NCI-H2171 treated with DMSO at 0.1 percent for 48 hours (cell line): ENCODE measurements around the gene PGAP3.

Experiments
- DNase-seq: peaks from one replicate; lab custom pipeline; 2025; lab: John Stamatoyannopoulos, UW

The PGAP3 gene

DNA sequence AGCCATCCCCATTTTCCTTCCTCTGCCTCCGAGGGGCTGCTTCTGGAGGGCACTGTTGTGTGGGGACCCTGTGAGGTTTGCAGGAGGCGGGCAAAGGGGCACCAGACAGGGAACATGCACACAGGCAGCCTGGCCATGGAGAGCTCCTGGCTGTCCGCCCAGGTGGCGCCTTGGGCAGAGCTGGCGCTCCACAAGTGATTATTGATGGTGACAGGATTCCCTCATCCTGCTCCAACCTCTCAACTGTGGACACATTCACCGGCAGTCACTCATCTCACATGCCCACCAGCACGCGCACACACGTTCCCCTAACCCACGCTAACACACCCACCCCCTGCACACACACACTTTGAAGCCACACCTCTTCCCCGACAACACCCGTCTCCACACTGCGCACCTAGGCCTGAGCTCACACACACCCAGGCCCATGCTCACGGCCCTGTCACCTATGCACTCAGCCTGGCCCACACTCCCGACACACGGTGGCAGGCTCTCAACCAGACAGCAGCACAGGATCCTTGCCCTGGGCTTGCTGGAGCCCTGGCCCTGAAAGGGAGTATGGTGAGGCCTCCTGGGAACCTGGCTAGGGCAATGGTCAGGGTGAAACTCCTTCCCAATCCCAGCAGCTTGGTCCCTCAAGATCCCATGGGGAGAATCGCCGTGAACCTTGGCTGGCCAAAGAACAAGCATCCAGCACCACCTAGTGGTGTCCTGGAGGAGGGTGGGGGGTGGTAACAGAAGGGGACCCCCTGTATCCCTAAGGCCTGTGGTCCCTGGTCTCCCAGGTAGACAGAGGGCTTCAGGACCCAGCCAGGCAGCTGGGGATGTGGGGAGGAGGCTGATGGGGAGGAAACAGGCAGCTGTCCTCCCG, 16.0 kb downstream of the PGAP3 start:
- no peak for DNase-seq

DNA sequence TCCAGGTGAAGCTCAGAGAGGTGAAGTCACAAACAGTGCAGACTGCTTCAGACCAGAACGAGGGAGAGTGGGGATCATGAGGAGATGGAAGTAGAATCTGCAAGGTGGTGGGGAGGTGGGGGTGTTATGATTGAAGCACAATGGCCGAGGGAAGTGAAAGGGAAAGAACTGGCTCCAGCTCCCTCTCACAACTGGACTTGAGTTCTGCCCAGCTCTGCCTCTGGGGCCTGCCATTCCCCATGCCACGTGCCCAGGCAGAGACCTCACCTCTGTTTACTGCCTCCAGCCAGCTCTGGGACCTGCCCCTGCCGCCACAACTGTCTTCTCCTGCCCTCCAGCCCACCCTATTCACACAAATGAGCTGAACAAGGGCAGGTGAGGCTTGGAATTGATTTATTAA, 17.1 kb downstream of the PGAP3 start:
- DNase-seq, result no peak

DNA sequence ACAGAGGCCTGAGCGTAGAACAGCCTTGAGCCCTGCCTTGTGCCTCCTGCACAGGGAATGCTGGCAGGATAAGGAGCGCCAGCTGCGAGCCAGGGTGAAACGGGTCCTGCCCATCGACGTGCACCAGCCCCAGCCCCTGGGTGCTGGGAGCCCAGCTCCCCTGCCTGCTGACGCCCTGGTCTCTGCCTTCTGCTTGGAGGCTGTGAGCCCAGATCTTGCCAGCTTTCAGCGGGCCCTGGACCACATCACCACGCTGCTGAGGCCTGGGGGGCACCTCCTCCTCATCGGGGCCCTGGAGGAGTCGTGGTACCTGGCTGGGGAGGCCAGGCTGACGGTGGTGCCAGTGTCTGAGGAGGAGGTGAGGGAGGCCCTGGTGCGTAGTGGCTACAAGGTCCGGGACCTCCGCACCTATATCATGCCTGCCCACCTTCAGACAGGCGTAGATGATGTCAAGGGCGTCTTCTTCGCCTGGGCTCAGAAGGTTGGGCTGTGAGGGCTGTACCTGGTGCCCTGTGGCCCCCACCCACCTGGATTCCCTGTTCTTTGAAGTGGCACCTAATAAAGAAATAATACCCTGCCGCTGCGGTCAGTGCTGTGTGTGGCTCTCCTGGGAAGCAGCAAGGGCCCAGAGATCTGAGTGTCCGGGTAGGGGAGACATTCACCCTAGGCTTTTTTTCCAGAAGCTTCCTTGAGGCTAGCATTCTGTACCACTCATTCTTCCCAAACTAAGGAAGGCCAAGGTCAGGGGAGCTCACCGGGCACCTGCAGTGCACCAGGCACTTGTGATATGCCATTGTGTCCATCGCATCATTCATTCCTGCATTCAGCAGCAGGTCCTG, 17.7 kb downstream of the PGAP3 start:
- DNase-seq, result no peak

DNA sequence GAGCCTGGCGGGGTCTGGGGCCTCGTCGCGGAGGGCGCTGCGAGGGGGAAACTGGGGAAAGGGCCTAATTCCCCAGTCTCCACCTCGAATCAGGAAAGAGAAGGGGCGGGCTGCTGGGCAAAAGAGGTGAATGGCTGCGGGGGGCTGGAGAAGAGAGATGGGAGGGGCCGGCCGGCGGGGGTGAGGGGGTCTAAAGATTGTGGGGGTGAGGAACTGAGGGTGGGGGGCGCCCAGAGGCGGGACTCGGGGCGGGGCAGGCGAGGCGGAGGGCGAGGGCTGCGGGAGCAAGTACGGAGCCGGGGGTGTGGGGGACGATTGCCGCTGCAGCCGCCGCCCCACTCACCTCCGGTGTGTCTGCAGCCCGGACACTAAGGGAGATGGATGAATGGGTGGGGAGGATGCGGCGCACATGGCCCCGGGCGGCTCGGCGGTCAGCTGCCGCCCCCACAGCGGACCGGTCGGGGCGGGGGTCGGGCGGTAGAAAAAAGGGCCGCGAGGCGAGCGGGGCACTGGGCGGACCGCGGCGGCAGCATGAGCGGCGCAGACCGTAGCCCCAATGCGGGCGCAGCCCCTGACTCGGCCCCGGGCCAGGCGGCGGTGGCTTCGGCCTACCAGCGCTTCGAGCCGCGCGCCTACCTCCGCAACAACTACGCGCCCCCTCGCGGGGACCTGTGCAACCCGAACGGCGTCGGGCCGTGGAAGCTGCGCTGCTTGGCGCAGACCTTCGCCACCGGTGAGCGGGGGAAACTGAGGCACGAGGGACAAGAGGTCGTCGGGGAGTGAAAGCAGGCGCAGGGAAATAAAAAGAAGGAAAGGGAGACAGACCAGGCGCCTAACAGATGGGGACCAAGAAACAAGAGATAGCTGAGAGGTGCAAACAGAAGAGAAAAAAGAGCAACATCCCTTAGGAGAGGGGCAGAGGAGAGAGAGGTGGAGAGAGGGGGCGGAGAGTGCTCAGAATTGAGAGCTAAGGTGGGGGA, 19.6 kb downstream of the PGAP3 start, which contains the start of gene PNMT:
Gene PNMT (plus strand): TSS at position 509 of the 980 bp plus-strand sequence. CDS start 23 bp downstream, at position 532.
- DNase-seq, result peak; percentile 59

DNA sequence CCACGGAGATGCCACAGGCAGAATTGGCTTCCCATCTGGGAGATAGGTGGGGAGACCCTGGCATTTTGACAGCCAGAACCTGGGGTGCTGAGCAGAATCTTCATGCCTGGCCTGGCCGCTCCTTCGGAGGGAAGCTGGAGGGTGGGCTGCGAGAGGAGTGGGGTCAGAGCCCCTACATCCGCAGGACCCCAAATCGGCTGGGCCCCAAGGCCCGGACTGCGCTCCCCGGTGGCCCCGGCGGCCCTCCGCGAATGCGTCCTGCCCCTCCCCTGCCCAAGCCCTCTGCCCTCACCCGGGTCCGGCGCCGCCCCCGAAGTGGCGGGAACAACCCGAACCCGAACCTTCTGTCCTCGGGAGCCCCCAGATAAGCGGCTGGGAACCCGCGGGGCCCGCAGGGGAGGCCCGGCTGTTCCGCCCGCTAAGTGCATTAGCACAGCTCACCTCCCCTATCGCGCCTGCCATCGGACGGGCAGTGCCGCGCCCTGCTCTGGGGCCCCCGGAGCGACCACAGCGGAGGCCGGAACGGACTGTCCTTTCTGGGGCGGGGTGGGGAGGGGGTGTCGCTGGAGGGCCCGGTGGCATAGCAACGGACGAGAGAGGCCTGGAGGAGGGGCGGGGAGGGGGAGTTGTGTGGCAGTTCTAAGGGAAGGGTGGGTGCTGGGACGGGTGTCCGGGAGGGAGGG, 20.5 kb downstream of the PGAP3 start:
- no peak for DNase-seq

DNA sequence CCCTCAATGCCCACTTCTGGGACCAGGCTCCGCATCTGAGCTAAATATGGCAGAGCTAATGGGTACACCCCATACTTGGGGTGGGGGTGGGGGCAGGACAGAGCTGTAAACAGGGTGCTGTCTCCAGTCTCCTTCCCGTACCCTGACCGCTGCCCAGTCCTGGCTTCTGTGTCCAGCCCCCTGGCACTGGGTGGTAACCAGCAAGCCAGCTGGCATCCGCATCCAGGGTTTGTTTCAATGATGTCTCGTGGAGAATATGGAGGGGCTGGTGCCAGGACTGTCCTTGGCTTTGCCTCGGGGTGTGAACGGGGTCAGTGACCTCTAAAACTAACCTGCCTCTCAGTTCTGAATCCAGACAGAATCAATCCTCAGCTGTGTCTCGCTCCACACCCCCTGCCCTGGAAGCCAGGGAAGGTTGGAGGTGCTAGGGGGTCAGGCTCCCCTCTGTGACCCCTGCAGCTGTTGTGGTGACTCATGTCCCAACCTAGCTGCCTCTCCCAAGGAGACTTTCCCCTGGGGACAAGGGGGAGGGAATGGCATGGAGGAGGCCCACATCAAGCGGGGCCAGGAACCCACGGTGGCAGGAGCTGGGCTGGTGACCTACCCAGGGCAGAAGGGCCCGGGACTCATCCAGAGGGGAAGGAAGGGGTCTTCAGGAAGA, 21.1 kb downstream of the PGAP3 start:
- no peak for DNase-seq

DNA sequence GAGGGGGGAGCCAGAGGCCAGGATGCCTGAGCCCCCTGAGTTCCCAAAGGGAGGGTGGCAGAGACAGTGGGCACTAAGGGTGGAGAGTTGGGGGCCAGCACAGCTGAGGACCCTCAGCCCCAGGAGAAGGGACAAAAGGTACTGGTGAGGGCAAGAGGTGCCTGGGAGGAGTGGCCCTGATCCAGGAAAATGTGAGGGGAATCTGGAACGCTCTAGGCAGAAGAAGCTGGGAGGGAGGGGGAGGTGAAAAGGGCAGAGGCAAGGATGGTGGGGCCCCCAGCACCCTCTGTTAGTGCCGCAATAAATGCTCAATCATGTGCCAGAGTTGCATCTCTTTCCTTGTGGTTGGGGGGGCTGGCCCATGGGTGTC, 21.6 kb downstream of the PGAP3 start:
- no peak for DNase-seq

DNA sequence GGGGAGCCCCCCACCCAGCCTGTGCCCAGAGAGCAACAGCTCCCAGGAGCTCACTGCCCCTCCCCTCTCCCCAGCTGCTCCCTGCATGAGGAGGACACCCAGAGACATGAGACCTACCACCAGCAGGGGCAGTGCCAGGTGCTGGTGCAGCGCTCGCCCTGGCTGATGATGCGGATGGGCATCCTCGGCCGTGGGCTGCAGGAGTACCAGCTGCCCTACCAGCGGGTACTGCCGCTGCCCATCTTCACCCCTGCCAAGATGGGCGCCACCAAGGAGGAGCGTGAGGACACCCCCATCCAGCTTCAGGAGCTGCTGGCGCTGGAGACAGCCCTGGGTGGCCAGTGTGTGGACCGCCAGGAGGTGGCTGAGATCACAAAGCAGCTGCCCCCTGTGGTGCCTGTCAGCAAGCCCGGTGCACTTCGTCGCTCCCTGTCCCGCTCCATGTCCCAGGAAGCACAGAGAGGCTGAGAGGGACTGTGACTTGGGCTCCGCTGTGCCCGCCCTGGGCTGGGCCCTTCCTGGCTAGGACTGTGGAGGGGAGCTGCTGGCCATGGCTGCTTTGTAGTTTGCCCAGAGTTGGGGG, 22.1 kb downstream of the PGAP3 start:
- DNase-seq, result peak; percentile 55

DNA sequence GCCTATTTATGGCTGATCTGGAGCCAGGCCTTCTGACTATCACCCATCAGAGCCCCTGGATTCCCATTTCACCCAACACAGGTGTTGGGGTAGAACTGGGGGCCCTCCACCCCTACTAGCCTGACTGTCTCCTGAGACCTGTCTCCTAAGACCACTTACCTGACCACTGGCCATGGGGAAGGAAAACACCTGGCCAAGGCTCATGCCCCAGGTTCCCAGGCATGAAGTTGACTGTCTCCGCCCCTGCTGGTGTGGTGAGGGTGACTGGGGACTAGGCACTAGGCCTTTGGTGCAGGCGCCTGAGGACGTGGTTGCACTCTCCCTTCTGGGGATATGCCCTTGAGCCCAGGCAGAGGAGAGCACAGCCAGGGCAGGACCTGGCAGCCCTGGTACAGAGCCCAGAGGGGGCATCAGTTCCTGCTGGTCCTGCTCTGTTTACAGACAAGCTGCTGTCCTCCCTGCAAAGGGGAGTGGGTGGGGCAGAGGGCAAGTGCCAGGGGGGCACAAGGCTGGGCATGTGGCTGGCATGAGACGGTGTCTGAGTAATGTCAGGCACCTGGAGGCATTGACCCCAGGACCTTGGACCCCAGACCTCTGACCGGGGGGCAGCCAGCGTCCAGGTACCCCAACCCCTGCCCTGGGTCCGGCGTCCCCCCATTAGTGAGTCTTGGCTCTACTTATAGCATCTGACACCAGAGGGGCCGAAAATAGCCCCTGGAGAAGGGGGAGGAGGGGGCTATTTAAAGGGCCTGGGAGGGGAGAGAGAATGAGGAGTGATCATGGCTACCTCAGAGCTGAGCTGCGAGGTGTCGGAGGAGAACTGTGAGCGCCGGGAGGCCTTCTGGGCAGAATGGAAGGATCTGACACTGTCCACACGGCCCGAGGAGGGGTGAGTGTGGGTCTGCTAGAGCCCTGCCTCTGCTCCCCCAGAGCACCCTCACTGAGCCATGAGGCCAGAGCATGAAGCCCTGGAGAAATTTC, 23.0 kb downstream of the PGAP3 start, which contains the start of gene TCAP:
Gene TCAP (plus strand): TSS at position 769 of the 981 bp plus-strand sequence. CDS start 11 bp downstream, at position 780.
- DNase-seq, result no peak

DNA sequence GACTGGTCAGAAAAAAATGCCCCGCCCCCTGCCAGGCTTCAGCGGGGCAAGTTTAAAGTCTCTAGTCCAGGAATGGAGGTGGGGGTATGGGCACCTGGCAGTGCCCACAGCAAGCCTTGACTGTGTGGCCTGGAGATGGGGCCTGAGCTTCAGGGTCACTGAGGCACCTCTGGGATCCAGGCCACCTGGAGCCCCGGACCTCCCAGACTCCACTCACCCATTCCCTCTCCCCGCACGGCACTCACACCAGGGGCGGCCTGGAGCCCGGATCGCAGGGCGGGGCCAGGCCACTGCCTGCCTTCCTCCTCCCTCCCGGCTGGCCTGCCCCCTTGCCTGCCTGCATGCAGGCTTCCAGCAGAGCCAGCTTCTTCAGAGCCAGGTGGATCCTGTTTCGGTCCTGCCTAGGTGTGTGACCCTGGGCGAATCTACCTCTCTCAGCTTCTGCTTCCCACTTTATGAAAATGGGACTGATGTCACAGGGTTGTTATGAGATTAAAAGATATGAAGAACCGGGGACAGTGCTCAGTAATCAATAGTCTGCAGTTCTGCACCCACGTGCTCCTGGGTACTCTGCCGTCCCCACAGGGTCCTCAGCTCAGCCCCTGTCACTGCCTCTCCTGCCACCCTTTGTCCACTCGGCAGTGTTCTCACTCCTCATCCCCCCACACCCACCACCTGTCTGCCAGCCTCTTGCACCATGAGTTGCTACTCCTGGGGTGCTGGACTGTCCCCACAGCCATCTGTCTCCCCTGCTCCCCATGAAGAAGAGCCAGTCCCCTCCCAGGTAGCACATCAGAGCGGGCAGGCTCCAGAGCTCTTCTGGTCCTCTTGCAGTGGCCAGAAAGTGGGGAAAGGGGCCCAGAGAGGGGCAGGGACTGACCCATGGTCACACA, 23.9 kb downstream of the PGAP3 start:
- peak; percentile 25 for DNase-seq

DNA sequence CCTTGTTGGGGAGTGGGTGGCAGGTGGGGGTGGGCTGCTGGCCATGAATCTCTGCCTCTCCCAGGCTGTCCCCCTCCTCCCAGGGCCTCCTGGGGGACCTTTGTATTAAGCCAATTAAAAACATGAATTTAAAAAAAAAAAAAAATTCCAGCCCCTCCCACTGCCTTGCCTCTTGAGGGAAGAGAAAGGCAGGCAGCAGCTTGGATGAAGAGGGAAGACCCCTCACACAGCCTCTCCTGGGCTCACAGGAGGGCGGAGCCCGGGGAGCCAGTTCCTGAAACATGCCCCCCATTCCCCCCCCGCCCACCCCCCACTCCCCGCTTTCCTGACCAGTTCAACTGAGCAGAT, 24.5 kb downstream of the PGAP3 start:
- no peak for DNase-seq

DNA sequence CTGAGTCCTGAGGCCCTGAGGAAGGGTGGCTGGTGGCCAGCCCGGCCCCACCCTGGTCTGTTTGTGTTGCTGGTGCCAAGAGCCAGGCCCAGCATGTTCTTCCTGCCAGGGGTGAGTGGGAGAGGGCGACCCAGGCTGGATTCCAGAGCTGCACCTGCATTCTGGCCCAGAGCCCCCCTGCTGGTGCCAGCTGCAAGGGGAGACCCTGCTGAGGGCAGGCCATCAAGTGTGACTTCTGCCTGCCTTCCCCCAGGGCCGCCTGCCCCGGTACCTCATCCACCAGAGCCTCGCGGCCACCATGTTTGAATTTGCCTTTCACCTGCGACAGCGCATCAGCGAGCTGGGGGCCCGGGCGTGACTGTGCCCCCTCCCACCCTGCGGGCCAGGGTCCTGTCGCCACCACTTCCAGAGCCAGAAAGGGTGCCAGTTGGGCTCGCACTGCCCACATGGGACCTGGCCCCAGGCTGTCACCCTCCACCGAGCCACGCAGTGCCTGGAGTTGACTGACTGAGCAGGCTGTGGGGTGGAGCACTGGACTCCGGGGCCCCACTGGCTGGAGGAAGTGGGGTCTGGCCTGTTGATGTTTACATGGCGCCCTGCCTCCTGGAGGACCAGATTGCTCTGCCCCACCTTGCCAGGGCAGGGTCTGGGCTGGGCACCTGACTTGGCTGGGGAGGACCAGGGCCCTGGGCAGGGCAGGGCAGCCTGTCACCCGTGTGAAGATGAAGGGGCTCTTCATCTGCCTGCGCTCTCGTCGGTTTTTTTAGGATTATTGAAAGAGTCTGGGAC, 25.1 kb downstream of the PGAP3 start:
- no peak for DNase-seq

DNA sequence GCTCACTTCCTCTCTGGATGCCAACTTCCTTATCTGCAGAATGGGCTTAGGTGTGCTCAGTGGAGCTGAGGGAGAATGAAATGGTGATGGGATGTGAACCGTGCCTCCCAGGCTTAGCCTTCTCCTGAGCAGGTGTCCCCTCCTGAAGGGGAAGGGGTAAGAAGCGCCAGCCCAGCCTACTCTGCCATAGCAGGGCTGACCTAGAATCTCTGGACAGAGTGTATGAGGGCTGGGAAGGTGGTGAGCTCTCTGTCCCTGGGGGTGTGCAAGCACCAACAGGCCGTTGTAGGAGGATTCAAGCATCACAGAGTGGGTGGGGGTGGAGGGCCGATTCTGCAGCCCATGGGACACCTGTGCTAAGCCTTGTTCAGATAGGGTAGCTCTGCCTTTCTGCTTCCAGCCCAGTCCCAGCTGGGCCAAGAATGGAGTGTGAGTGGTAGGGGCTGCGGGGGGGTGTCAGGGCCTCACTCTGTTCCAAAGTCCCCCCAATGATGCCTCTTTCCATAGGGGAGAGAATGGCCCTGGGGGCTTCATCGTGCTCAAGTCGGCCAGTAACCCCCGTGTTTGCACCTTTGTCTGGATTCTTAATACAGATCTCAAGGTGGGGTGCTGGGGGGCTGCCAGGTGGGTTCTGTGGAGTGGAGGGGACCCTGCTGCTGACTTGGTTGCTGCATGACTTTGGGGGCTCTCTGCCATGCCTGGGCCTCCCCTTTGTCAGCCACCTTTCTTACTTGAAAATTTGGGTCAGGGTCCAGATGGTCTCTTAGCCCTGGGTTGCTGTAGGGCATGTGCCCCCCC, 25.9 kb downstream of the PGAP3 start:
- DNase-seq, result no peak

DNA sequence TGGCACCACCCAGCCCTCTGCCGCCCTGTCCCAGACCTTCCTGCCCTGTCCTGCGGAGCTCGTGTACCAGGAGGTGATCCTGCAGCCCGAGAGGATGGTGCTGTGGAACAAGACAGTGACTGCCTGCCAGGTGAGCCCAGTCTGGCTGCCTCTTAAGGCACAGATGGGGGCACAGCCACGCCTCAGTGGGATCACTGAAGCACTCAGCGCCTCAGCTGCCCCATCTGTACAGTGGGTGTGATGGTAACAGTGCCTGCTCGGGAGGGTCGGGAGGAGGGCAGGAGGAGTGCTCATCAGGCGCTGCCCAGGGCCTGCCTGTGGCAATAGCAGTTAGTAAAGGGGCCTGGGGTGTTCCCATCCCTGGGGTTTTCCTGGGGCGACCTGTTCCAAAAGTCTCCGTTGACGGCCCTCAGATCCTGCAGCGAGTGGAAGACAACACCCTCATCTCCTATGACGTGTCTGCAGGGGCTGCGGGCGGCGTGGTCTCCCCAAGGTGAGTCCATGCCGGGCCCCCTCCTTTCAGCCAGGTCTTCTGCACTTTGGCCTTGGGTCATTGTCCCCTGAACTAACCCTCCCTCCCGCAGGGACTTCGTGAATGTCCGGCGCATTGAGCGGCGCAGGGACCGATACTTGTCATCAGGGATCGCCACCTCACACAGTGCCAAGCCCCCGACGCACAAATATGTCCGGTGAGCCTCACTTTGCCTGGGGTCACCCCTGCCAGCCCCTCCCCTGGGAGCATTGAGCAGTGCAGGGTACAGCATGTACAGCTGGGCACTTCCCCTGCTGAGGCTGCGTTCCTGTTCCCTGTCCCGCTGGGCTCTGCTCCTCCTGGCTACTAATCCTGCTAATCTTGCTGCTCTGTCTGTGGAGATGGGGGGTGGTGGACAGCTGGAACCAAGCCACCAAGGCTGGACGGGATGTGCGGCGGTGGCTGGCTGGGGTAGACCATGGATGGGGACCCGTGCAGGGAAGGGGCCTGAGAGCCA, 27.2 kb downstream of the PGAP3 start:
- no peak for DNase-seq

DNA sequence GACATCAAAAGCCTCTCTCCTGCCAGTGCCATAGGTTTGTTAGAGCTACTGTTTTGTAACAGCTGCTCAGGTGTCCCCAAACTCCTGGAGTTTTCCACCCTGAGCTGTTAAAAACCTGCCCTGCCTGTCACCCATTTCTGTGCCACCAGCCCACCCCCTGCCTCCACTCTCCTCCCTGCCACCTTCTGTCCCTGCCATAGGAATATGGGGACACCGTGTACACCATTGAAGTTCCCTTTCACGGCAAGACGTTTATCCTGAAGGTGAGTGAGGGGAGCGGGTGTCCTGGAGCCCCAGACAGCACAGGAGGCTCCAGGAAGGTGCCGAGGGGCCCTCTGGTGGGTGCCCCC, 27.9 kb downstream of the PGAP3 start:
- no peak for DNase-seq
